PC-9 (cell line): ENCODE results near the gene DSCAM.

Source experiments
- CTCF ChIP-seq: fragments of 200-600 bp; sonication (generic); conservative IDR thresholded peaks from 2 replicates; pipeline ENCODE4 v1.6.1; 2017; ENCODE audit warnings: mixed run types, antibody characterized with exemption, mild to moderate bottlenecking, moderate library complexity
- EZH2 ChIP-seq: fragments of 200-600 bp; sonication (generic); IDR thresholded peaks from 2 replicates; pipeline ENCODE4 v1.8.0; 2017; ENCODE audit warnings: antibody characterized with exemption, low read depth

- TF ChIP-seq CTCF (no peak), EZH2 (no peak)
Observed at GRCh38 chr21:40846103-40846502, 855 bp downstream of the DSCAM start.
